Neural crest cell (in vitro differentiated cells): Measurements from ENCODE around the gene ZDHHC8. TPM values are rescaled to one million over a fixed set of nuclear protein-coding genes. Genes with fewer than 3 reads are reported as not detected.

Source experiments
- DNase-seq: peaks from one replicate; pipeline ENCODE4 v3.0.0; 2021; ENCODE audit warnings: low read depth, mixed read lengths, low spot score
- H3K27ac Mint-ChIP-seq: one replicate; pipeline ENCODE4 v1.8.0; 2021; ENCODE audit warnings: mild to moderate bottlenecking, mixed read lengths; ENCODE audit not compliant: unreplicated experiment
- H3K27me3 Mint-ChIP-seq: 2 replicates; pipeline ENCODE4 v1.8.0; 2021; ENCODE audit warnings: low read depth, mild to moderate bottlenecking, mixed read lengths
- H3K36me3 Mint-ChIP-seq: 2 replicates; pipeline ENCODE4 v1.8.0; 2021; ENCODE audit warnings: low read depth, mild to moderate bottlenecking, mixed read lengths
- H3K4me1 Mint-ChIP-seq: 2 replicates; pipeline ENCODE4 v1.8.0; 2021; ENCODE audit warnings: mixed read lengths
- H3K4me3 Mint-ChIP-seq: one replicate; pipeline ENCODE4 v1.8.0; 2021; ENCODE audit warnings: mild to moderate bottlenecking, mixed read lengths
- H3K9me3 Mint-ChIP-seq: 2 replicates; pipeline ENCODE4 v1.8.0; 2021; ENCODE audit warnings: mixed read lengths
- CTCF ChIP-seq: fragments of 200-600 bp; sonication (generic); conservative IDR thresholded peaks from 2 replicates; pipeline ENCODE4 v1.5.0; 2021; ENCODE audit warnings: antibody characterized with exemption, mild to moderate bottlenecking
- total RNA-seq: library from RNA; stranded (reverse); gene quantifications from 2 replicates; pipeline ENCODE4 v1.2.1, GENCODE V29; 2021

The ZDHHC8 gene
- total RNA-seq, 1 donor from 2014 or later: 98.9 TPM

- no peaks in the 10 kb centered on the region for H3K36me3 Mint-ChIP-seq
- H3K4me1 Mint-ChIP-seq: peaks cover 4% of the 10 kb centered on the region
- H3K27me3 Mint-ChIP-seq: no peaks in the 10 kb centered on the region
- no peak for TF ChIP-seq CTCF
- H3K27ac Mint-ChIP-seq: no peak overlapping the region
- no peaks in the 10 kb centered on the region for H3K9me3 Mint-ChIP-seq
- no peak for DNase-seq
- no peak overlapping the region for H3K4me3 Mint-ChIP-seq
Observed at GRCh38 chr22:20179455-20180244, 48.0 kb downstream of the ZDHHC8 start.

GRCh38 chr22:20180245-20180630 lies 48.6 kb downstream of the ZDHHC8 start:
- no peaks in the 10 kb centered on the region for H3K36me3 Mint-ChIP-seq
- no peak overlapping the region for H3K4me3 Mint-ChIP-seq
- H3K27ac Mint-ChIP-seq: no peak overlapping the region
- TF ChIP-seq CTCF: peak; percentile 43
- no peaks in the 10 kb centered on the region for H3K9me3 Mint-ChIP-seq
- H3K4me1 Mint-ChIP-seq: peaks cover 4% of the 10 kb centered on the region
- H3K27me3 Mint-ChIP-seq: no peaks in the 10 kb centered on the region
- DNase-seq: no peak

- no peak overlapping the region for H3K27ac Mint-ChIP-seq
- no peaks in the 10 kb centered on the region for H3K27me3 Mint-ChIP-seq
- no peaks in the 10 kb centered on the region for H3K36me3 Mint-ChIP-seq
- no peak overlapping the region for H3K4me3 Mint-ChIP-seq
- DNase-seq: no peak
- TF ChIP-seq CTCF: no peak
- H3K4me1 Mint-ChIP-seq: peaks cover 4% of the 10 kb centered on the region
- no peaks in the 10 kb centered on the region for H3K9me3 Mint-ChIP-seq
Observed at GRCh38 chr22:20180640-20181039, 49.0 kb downstream of the ZDHHC8 start.

GRCh38 chr22:20181194-20181883 lies 49.7 kb downstream of the ZDHHC8 start:
- H3K4me3 Mint-ChIP-seq: no peak overlapping the region

GRCh38 chr22:20181884-20182236 lies 50.3 kb downstream of the ZDHHC8 start:
- no peak for TF ChIP-seq CTCF
- H3K4me1 Mint-ChIP-seq: peaks cover 4% of the 10 kb centered on the region
- H3K9me3 Mint-ChIP-seq: no peaks in the 10 kb centered on the region
- DNase-seq: no peak
- H3K4me3 Mint-ChIP-seq: no peak overlapping the region
- H3K36me3 Mint-ChIP-seq: no peaks in the 10 kb centered on the region
- H3K27ac Mint-ChIP-seq: no peak overlapping the region
- no peaks in the 10 kb centered on the region for H3K27me3 Mint-ChIP-seq

More at GRCh38 chr22:20181194-20181883, 49.7 kb downstream of the ZDHHC8 start:
- no peaks in the 10 kb centered on the region for H3K27me3 Mint-ChIP-seq
- DNase-seq: no peak
- no peak overlapping the region for H3K27ac Mint-ChIP-seq
- H3K36me3 Mint-ChIP-seq: no peaks in the 10 kb centered on the region
- TF ChIP-seq CTCF: no peak
- H3K9me3 Mint-ChIP-seq: no peaks in the 10 kb centered on the region
- peaks cover 4% of the 10 kb centered on the region for H3K4me1 Mint-ChIP-seq
